CD4-positive, alpha-beta T cell treated with Interferon gamma for 1 hour (primary cell): ENCODE measurements around the gene C11orf24.
"Not testable (repeated sequence)": the region's sequence is repeated elsewhere in the genome, so short reads cannot be mapped to it uniquely, and the experiment has no call there.

Experiments
- DNase-seq: peaks from one replicate; pipeline ENCODE4 v3.0.0-alpha.2; 2020

C11orf24 gene

DNA sequence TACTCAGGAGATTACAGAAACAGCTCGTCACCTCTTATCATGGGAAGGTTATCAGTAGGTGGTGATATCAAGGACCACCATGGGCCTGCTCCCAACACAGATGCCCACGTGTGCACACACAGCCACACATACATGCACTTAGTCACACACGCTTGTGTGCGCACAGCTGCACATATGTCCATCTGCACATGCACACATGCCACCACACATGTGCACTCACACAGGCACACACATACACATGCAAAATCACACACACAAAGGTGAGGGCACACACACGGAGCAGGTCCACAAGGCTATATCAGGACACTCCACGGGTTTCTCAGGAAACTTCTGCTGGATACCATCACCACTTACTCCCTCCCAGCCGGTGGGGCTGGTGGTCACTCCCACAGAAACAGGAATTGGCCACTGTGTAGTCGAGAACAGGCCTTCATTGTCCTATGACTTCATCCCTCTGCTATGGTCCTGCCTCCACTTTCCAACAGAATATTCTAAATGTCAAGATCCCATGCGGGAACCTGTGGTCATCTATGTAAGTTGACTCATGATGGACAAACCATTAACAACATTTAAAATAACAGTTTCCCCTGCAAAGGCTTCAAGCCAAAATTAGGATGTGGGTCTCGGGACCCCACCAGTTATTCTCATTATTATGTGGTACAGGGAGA lies 2.2 kb downstream of the C11orf24 start:
- DNase-seq = no peak

DNA sequence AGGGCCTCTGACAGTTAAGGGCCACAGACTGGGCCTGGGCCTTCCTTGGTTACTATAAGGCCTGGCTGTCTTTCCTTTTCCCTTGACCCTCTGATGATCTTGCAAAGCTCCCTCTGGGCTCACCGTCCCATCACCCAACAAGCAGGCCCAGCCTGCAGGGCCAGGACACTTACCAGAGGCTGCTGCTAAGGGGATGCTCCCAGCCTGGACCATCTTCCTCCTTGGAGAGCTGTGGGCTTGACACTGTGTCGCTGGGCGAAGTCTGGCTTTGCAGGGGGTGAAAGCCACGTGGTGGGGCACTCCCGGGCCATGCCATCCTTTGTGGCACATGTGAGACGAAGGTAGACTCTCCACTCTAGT lies 3.9 kb downstream of the C11orf24 start:
- no peak for DNase-seq

DNA sequence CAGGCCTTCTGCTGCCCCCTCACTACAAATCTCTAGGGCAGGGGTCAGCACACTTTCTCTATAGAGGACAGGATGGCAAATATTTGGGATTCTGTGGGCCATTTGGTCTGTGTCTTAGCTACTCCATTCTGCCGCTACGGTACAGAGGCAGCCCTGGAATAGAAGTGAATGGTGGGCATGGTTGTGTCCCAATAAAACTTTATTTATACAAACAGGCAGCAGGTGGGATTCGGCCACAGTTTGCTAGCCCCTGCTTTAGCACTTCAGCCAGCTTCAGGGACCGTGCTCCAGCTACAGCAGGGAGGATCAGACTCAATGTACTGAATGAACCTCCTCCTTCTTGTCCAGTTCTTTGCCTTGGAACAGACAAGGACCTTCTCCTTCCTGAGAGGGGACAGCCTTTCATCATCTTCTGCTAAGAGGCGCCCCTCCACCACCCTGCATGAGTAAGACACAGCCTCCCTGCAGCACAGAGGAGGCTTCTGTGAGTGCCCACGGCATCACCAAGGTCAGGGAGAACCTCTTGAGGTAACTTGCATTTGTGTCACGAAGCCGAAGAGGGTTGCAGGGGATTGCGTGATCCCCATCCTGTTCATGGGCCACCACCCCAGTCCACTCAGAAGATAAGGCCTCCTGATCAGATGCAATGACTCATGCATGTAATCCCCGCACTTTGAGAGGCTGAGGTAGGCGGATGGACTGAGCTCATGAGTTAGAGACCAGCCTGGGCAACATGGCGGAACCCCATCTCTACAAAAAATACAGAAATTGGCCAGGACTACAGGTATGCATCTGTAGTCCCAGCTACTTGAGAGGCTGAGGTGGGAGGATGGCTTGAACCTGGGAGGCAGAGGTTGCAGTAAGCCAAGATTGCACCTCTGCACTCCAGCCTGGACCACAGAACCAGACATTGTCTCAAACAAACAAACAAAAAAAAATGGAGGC lies 4.6 kb downstream of the C11orf24 start:
- DNase-seq = no peak

DNA sequence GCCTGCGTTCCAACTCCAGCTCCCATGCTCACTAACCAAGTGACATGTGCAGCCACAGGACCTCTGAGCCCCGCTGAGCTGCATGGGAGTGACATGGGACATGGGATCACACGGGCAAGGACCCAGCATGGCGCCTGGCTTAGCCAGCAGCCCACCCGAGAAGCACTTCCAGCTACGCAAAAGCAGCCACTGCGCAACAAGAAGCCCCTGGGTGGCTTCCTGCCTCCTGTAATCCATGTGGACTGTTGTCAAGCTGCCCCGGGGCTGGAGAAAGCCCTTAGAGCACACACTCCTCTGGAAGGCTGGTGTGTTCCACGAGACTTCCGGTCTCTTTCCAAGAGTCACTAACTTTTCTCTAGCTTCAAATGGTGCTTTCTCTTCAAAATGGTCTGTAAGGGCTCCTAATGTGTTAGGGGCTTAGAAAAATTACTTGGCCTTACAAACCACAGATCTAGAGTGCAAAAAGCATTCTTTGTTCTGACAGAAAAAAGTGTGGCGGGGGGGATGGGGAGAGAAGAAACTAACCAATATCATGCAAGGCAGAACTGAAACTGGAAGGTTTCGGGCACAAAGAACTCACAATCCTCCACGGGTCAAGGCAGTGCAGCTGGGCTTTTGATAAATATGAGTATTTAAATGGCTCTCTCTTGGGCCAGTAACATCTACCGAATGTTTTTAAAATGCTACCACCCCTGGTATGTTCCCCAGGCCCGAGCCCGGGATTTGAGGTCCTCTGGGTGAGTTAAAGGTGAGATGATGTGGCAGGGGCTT lies 5.5 kb downstream of the C11orf24 start:
- DNase-seq = no peak

DNA sequence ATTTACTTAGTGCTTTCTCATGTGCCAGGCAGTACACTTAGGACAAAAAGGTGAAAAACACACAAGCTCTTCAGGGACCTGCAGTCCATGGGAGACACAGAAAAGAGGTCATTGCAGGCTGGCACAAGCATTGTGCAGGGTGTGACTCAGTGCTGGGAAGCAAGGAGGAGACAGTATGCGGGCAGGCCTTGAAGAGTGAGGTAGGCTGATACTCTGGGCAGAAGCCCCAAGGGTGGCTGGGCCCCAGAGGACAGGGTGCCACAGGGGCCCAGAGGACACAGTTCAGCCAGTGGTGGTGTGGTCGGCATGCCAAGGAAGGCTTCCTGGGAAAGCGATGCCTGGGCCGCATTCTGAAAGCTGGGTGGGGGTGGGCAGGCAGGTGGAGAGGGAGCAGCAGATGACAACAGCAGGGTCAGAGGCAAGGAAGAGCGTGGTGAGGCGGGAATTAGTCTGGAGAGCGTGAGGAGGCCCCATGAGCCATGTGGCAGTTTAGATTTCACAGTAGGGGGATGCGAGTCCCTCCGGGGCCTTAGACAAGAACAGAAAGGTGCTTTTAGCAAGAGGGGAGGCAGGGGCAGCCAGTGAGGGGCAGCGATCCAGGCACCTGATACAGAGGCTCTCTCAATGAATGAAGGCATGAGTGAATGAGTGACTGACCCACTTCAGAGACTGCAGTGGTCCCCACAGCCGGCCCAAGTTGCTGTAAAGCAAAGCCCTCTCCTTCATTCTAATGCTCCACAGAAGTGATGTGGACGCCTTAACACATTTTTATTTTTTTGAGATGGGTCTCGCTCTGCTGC lies 6.8 kb downstream of the C11orf24 start:
- no peak for DNase-seq

DNA sequence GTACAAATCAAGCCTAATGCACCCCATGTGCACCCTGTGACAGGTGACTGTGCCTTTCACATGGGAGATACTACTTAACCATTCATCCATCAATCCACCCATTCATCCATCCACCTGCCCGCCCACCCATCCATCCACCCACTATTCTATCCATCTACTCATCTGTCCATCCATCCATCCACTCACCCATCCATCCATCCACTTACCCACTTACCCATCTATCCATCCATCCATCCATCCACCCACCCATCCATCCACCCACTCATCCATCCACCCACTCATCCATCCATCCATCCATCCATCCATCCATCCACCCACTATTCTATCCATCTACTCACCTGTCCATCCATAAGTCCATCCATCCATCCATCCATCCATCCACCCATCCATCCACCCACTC lies 7.5 kb downstream of the C11orf24 start:
- no peak for DNase-seq

DNA sequence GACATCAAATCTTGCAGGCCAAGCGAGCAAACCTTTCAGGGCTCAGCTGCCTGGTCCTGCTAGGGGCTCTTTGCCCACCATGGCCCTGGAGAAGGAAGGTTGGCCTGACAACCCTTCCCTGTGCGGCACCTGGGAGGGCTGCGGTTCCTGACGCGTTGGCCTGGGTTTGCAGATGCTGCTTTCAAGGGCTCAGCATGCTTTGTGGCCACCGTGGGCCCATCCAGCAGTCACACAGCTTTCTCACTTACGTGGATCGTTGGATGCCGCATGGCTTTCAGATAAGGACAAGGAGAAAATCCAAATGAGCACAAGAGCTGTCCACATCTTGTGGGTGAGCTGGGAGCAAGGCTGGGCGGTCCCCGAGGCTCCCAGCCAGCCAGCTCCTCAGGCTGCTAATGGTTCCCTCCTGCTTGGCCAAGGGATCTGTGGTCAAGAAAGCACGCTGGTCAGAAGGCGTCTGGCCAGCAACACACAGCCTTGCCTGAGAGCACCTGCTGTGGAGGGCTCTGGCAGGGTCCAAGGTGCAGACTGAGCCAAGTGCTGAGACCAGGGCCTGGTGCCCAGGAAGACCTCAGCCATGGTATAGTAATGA lies 8.2 kb downstream of the C11orf24 start:
- no peak for DNase-seq

DNA sequence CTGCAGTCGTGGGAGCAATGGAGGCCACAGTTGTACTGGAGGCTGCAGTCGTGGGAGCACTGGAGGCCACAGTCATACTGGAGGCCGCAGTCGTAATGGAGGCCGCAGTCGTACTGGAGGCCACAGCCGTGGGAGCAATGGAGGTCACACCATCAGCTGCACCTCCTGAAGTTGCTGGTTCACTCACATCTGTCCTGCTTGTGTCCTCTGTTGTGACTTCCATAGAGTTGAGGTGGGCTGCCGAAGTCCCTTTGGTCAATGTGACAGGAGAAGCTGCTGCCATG lies 9.3 kb downstream of the C11orf24 start:
- DNase-seq = no peak

DNA sequence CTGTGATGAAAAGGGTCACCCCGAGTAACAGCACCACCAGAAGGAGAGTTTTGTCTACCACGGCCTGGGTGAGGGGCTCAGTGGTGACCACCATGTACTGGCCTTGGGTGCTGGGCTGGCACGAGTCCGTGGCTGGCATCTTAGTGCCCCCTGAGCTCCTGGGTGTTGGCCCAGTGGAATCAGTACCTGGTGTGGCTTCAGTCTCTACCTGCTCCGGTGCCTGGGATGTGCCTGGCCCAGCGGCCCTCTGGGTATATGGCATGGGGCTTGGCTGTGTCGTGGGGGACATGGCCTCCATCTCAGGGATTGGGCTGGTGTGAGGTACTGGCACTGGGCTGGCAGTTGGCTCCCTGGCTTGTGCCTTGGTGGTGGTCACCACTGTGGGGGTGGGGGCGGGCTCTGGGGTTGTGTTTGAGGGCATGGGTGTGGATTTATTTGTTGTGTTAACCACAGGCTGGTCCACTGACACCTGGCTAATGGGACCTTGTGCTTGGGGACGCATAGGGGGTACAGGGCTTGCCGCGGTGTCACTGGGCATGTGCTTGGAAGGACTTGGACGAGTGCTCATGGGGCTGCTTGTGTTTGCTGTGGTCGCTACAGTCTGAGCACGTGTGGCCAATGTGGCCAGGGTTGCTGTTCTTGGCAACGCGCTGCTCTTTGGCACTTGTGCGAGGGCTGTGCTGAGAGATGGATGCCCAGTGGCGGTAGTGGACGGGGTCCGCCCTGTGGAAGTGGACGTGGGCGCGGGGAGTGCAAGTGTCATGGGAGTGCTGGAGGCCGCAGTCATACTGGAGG lies 9.8 kb downstream of the C11orf24 start:
- no peak for DNase-seq

DNA sequence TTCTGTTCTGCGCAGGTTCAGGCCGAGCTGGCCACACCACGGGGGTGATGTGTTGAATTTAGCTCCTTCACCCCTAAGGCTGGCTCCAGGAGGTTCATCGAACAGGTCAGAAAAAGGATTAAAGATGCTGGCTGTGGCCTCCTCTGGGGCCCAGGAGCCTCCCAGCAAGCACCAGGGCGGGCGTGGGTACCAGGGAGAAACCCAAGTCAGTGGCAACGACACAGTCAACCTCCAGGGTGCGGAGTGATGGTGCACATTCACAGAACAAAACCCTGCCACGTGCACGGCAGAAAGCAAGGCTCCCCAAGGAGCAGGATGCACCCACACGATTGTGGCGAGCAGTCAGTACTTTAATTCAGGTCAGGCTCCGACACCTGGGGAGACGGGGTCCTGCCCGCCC lies 10.8 kb downstream of the C11orf24 start:
- no peak for DNase-seq

DNA sequence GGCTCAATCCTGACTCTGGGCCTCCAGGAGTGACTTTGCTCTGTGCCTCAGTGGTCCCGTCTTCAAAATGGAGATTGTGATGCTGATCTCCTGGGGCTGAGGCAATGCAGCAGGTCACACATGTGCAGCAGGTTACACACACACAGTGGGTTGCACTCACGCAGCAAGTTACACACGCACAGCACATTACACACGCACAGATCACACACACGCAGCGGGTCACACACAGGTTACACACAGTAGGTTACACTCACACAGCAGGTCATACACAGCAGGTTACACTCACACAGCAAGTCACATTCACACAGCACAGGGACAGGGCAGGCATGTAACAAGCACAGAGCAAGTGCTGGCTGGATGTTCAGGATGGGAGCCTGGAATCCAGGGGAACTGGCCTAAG lies 11.3 kb downstream of the C11orf24 start:
- no peak for DNase-seq

DNA sequence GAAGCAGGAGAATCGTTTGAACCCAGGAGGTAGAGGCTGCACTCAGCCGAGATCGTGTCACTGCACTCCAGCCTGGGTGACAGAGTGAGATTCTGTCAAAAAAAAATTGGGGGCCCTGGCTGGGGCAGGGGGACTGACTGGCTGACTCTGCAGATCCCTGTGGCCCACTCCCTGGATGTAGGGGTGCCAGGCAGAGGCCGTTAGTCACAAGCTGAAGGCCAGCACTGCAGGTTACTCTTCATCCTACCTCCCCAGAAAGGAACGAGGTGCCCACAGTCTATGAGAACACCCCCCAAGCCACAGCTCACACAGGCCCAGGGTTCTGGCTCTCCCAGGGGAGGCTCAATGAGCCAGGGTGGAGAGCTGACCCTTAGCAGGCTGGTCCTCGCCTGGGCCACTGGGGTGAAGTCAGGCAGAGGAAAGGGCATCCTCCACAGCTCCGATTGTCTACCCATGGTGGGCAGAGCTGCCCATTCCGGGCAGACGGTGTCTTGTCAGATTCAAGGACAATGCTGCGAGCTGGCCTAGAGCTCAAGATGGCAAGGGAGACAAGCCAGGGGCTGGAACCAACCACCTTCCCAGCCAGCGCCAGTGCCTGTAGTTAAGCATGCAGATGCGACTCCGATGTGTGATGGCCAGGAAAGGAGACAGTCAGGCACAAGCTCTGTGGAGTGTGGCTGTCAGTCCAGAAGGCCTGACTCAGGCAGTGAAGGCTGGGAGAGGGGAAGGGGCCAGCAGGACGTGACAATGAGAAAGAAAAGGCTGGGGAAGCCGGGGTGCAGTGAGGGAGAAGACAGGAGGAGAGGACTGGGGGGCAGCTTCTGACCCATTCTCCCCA lies 12.4 kb downstream of the C11orf24 start:
- no peak for DNase-seq

DNA sequence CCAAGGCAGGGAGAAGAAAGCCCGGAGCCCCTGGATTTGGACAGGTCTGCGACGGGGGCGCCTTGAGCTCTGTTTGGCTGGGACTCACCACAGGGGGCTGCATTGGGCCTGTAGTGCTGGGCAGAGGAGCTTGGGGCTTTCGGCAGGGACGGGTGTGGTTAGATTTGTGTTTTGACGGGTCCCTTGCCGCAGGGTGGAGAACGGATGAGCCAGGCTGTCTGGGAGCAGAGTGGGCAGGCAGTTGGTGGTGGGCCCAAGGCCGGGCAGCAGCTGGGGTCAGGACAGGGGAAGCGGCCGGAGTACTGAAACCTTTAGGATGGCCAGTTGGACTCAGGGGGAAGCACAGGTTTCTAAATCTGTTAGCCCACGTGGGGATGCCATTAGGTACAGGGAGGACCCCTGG lies 13.4 kb downstream of the C11orf24 start:
- DNase-seq = no peak

DNA sequence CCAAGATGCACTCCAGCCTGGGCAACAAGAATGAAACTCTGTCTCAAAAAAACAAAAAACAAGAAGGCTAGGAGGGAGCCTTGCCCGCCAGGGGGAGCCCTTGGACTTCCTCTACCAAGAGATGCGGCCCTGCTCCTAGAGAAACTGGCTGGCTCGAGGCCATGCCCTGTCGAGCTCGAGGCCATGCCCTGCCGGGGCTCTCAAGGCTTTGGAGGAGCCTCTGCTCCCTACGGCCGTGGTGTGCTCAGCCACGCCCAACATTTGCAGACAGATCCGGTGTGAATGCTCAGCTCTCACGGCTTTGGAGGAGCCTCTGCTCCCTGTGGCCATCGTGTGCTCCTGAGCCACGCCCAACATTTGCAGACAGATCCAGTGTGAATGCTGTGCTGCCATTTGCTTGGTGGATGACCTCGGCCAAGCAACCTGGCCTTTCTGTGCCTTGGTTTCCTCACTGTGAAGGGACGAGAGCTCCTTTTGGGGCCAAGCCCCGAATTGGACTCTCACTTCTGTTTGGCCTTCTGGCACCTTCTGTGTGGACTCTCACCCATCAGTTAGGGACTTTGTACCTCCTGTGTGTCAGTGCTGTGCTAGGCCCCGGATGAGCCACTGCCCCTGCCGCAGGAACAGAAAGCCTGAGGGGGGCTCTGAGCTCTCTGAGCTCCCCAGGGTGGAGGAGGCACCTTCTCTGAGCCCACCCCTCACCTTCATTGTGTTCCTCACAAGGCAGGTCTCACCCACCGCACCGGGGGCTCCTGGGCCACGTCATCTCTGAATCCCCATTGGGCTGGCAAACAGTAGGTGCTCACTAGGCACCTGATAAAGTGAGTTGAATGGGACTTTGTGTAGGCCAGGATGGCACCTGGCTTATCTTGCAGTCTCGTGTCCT lies 14.1 kb downstream of the C11orf24 start:
- DNase-seq = peak; percentile 89

DNA sequence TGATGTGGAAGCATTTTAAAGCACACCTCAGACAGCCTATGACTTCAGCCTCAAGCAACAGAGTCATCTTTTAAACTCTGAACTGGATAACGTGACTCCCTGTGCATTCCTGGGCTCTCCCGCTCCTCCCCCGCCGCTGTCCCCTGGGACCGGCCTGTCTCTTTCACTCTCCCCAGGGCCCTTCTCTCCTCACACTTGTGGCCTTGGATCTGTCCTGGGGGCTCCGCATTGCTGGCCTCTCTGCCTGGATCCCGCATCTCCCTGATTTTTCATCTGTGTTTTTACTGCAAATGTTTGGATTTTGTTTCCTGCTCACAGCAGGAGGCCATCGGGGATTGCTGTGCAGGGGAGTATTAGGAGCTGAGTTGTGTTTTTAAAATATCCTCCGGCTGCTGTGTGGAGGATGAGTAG lies 15.4 kb downstream of the C11orf24 start:
- DNase-seq = no peak

DNA sequence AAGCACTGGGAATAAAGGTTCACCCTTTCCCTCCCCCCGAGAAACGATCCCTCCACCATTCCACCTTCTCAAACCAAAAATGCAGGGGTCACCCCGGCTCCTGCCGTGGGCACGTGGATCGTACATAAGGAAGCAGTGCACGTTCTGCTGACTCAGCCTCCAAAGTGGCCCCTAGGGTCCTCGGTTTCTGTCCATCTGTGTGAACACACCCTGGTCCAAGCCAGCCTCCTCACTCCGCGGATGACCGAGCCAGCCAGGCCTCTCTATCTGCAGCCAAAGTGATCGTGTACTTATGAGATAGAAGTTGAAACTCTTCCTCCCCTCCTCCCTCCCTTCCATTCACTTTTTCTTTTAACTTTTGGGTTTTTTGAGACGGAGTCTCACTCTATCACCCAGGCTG lies 16.2 kb downstream of the C11orf24 start:
- DNase-seq = no peak

DNA sequence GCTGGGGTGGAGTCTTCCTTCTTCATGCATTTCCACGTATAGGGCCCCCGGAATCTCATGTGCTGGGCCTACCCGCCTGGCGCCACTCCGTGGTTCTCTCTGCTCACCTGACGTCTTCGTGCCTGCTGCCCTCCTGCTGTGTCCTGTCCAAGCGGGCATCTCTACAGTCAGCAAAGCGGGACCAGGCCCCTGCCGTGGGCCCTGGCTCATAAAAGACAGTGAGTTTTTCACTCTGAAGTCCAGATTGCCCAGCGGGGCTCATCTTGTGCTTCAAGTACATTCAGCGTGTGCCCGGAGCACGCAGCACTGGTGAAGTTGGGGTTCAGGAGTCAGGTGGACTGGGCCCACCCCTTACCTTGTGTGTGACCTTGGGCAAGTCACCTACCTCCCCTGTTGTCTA lies 17.4 kb downstream of the C11orf24 start:
- no peak for DNase-seq

DNA sequence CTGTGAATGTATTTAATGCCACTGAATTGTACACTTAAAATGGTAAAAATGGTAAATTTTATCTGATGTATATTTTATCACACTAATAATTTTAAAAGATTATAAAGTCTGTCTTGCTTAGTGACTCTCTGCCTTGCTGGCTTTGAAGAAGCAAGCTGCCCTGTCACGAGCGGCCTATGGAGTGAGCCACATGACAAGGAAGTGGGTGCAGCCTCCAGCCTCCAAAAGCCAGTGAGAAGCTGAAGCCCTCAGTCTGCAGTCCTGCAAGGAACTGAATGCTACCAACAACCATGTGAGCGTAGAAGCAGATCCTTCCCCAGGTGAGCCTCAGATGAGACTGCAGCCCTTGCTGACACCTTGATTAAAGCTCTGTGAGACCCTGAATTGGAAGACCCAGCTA lies 20.0 kb downstream of the C11orf24 start:
- no peak for DNase-seq

DNA sequence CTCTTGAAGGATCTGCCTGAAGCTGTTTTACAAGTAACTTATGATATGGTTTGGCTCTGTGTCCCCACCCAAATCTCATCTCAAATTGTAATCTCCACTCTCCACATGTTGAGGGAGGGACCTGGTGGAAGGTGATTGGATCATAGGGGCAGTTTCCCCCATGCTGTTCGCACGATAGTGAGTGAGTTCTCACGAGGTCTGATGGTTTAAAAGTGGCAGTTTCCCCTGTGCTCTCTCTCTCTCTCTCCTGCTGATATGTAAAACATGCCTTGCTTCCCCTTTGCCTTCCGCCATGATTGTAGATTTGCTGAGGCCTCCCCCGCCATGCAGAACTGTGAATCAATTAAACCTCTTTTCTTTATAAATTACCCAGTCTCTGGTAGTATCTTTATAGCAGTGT lies 26.9 kb downstream of the C11orf24 start:
- DNase-seq = not testable (repeated sequence)

DNA sequence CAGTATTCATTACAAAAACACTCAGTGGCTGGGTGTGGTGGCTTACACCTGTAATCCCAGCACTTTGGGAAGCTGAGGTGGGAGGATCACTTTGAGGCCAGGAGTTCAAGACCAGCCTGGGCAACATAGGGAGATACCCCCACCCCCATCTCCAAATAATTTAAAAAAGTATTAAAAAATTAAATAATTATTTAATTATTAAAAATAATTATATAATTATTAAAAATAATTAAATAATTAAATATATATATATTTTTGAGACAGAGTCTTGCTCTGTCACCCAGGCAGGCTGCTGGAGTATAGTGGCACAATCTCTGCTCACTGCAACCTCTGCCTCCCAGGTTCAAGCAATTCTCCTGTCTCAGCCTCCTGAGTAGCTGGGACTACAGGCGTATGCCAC lies 27.9 kb downstream of the C11orf24 start:
- not testable (repeated sequence) for DNase-seq
